Body of pancreas (tissue), 4 donors: ENCODE measurements around the gene CLDN15.

Experiments used
- CTCF ChIP-seq, 7 experiments: fragments of 450-650 bp in 4 of 7; fragments of 200-600 bp in 3 of 7; sonication (generic) in 3 of 7; IDR thresholded peaks; one replicate each; pipeline ENCODE4 v1.5.1; 2016 to 2019; ENCODE audit warnings: antibody characterized with exemption in 7 of 7
- POLR2A ChIP-seq, 3 donors: fragments of 450-650 bp; IDR thresholded peaks; one replicate each; pipeline ENCODE4 v1.6.1; 2016; ENCODE audit warnings: antibody characterized with exemption in 3 of 3, mild to moderate bottlenecking in 2 of 3

DNA sequence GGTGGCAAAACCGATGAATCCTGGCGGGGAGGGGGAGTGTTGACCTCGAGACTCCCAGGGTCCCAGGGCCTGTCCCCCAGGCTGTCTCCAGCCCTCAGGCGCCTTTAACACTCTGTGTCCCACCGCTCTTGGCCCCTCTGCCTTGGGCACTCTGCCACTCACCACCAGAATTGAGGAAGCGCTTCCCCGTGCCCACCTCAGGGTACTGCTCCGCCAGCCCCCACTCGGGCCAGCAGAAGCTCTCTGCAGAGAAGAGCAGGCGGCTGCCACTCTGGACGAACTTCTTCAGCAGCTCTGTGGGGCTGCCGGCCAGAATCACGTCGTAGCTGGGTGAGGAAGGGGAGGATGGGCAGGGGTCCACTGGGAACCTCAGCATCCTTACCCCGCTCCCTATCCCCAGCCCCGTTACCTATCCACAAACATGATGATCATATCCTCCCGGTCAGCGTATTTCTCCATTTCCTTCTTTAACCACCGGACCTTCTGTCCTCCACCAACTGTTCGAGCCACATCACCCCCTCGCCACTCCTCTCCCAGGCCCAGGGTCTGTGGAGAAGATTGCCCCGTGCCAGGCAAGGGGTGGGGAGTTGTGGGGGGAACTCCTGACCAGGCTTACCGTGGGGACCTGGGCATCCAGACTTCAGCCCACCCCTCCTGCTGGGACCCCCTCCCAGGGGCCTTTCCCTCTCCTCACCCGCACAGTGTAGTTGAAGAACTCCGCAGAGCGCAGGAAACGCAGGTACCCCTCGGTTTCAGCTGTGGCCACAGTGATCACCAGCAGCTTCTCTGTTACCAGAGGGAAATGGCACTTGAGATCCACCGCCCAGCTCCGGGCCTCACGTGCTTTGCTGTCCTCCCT lies 21.4 kb downstream of the CLDN15 start:
- TF ChIP-seq CTCF (IDR thresholded peaks at IDR 0.05) = no peak
- TF ChIP-seq POLR2A (IDR thresholded peaks at IDR 0.05) = no peak
